ENCODE data around the gene ILDR1.

The ILDR1 gene

DNA sequence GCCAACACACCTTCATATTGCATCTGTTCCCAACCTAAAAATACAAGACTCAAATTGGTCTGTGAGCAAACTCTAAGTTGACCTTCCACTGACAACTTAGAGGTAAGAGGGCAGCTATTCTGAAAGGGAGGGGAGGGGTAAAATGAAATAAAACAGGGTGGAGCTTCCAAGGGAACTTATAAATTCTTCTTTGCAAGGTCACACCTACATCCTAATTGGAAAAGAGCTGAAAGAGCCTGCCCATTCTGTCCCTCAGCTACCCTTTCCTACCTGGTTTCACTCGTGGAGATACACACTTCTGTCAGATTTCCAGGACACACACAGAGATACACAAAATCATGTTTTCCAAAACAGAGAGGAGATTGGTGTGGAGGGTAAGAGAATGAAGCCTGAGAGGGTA is 1.0 kb downstream of the ILDR1 start:
- Histone ChIP-seq H3K9ac (ENCODE audit: low read depth in 1 of 2, low read length in 2 of 2) (peak overlapping the region; percentile 70 to 77), H3K27ac (ENCODE audit: low read depth in 2 of 2, low read length in 2 of 2) (peak overlapping the region; percentile 89 to 90), H3K4me1 (ENCODE audit: control insufficient read depth in 2 of 2, insufficient read depth in 2 of 2, low read length in 2 of 2) (peaks cover 4 to 9% of the 10 kb centered on the region in 2 donors), H3K27me3 (ENCODE audit: control insufficient read depth in 2 of 2, insufficient read depth in 2 of 2, low read length in 2 of 2) (no peaks in the 10 kb centered on the region), H3K4me3 (ENCODE audit: low read length in 2 of 2) (peak overlapping the region; percentile 65 to 81), H3K36me3 (ENCODE audit: control insufficient read depth in 2 of 2, insufficient read depth in 2 of 2, low read length in 2 of 2) (no peaks in the 10 kb centered on the region), H3K9me3 (ENCODE audit: control insufficient read depth in 2 of 2, low read length in 2 of 2) (no peaks in the 10 kb centered on the region)

- no peak overlapping the region for H3K9ac ChIP-seq (ENCODE audit: low read depth in 1 of 2, low read length in 2 of 2)
These were observed 2.6 kb downstream of the ILDR1 start for GRCh38 chr3:122019493-122019892.

GRCh38 chr3:122014741-122015140 is 7.3 kb downstream of the ILDR1 start:
- Histone ChIP-seq H3K9ac (ENCODE audit: low read depth in 1 of 2, low read length in 2 of 2) (no peak overlapping the region), H3K9me3 (ENCODE audit: control insufficient read depth in 2 of 2, low read length in 2 of 2) (no peaks in the 10 kb centered on the region), H3K4me3 (ENCODE audit: low read length in 2 of 2) (no peak overlapping the region), H3K4me1 (ENCODE audit: control insufficient read depth in 2 of 2, insufficient read depth in 2 of 2, low read length in 2 of 2) (peaks cover 0 to 3% of the 10 kb centered on the region in 2 donors), H3K27me3 (ENCODE audit: control insufficient read depth in 2 of 2, insufficient read depth in 2 of 2, low read length in 2 of 2) (no peaks in the 10 kb centered on the region), H3K36me3 (ENCODE audit: control insufficient read depth in 2 of 2, insufficient read depth in 2 of 2, low read length in 2 of 2) (peaks cover 2 to 5% of the 10 kb centered on the region in 2 donors), H3K27ac (ENCODE audit: low read depth in 2 of 2, low read length in 2 of 2) (no peak overlapping the region)

More at GRCh38 chr3:122019493-122019892, 2.6 kb downstream of the ILDR1 start:
- Histone ChIP-seq H3K9me3 (ENCODE audit: control insufficient read depth in 2 of 2, low read length in 2 of 2) (no peaks in the 10 kb centered on the region), H3K27ac (ENCODE audit: low read depth in 2 of 2, low read length in 2 of 2) (no peak overlapping the region), H3K27me3 (ENCODE audit: control insufficient read depth in 2 of 2, insufficient read depth in 2 of 2, low read length in 2 of 2) (no peaks in the 10 kb centered on the region), H3K4me1 (ENCODE audit: control insufficient read depth in 2 of 2, insufficient read depth in 2 of 2, low read length in 2 of 2) (peaks cover 4 to 9% of the 10 kb centered on the region in 2 donors), H3K36me3 (ENCODE audit: control insufficient read depth in 2 of 2, insufficient read depth in 2 of 2, low read length in 2 of 2) (no peaks in the 10 kb centered on the region), H3K4me3 (ENCODE audit: low read length in 2 of 2) (no peak overlapping the region)

DNA sequence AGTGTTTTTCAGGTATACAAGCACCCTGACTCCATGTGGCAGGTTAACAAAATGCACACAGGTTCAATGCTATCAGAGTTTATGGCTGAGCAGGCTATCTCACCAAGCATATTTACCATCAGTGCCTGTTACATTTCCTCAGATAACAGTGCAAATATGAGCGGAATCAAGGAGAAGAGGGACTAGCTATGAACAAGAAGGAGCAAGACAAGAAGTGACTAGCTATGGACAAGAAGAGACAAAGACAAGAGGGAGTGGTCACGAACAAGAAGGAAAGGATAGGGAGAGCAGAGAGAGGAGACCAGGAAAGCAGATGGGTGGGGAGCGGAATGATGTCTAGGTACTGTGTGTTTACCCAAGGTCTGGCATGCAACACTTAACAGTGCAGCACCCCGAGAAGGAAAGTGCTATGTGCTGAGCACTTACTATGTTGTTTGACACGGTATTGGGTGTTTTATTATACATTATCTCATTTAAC is 8.6 kb downstream of the ILDR1 start:
- Histone ChIP-seq H3K27me3 (ENCODE audit: control insufficient read depth in 2 of 2, insufficient read depth in 2 of 2, low read length in 2 of 2) (no peaks in the 10 kb centered on the region), H3K4me3 (ENCODE audit: low read length in 2 of 2) (no peak overlapping the region), H3K9me3 (ENCODE audit: control insufficient read depth in 2 of 2, low read length in 2 of 2) (no peaks in the 10 kb centered on the region), H3K27ac (ENCODE audit: low read depth in 2 of 2, low read length in 2 of 2) (no peak overlapping the region), H3K4me1 (ENCODE audit: control insufficient read depth in 2 of 2, insufficient read depth in 2 of 2, low read length in 2 of 2) (peaks cover 0 to 3% of the 10 kb centered on the region in 2 donors), H3K36me3 (ENCODE audit: control insufficient read depth in 2 of 2, insufficient read depth in 2 of 2, low read length in 2 of 2) (peaks cover 5 to 7% of the 10 kb centered on the region in 2 donors), H3K9ac (ENCODE audit: low read depth in 1 of 2, low read length in 2 of 2) (no peak overlapping the region)

- Histone ChIP-seq H3K4me3 (ENCODE audit: low read length in 2 of 2) (no peak overlapping the region), H3K9me3 (ENCODE audit: control insufficient read depth in 2 of 2, low read length in 2 of 2) (no peaks in the 10 kb centered on the region), H3K27me3 (ENCODE audit: control insufficient read depth in 2 of 2, insufficient read depth in 2 of 2, low read length in 2 of 2) (no peaks in the 10 kb centered on the region), H3K36me3 (ENCODE audit: control insufficient read depth in 2 of 2, insufficient read depth in 2 of 2, low read length in 2 of 2) (peaks cover 5 to 7% of the 10 kb centered on the region in 2 donors), H3K27ac (ENCODE audit: low read depth in 2 of 2, low read length in 2 of 2) (no peak overlapping the region), H3K9ac (ENCODE audit: low read depth in 1 of 2, low read length in 2 of 2) (no peak overlapping the region), H3K4me1 (ENCODE audit: control insufficient read depth in 2 of 2, insufficient read depth in 2 of 2, low read length in 2 of 2) (peaks cover 0 to 3% of the 10 kb centered on the region in 2 donors)
These were observed 9.2 kb downstream of the ILDR1 start for GRCh38 chr3:122012821-122013220.

- no peak overlapping the region for H3K9ac ChIP-seq (ENCODE audit: low read depth in 1 of 2, low read length in 2 of 2)
- H3K36me3 ChIP-seq (ENCODE audit: control insufficient read depth in 2 of 2, insufficient read depth in 2 of 2, low read length in 2 of 2) = peaks cover 10 to 11% of the 10 kb centered on the region in 2 donors
- no peak overlapping the region for H3K27ac ChIP-seq (ENCODE audit: low read depth in 2 of 2, low read length in 2 of 2)
- H3K9me3 ChIP-seq (ENCODE audit: control insufficient read depth in 2 of 2, low read length in 2 of 2) = no peaks in the 10 kb centered on the region
- H3K27me3 ChIP-seq (ENCODE audit: control insufficient read depth in 2 of 2, insufficient read depth in 2 of 2, low read length in 2 of 2) = no peaks in the 10 kb centered on the region
- H3K4me1 ChIP-seq (ENCODE audit: control insufficient read depth in 2 of 2, insufficient read depth in 2 of 2, low read length in 2 of 2) = peaks cover 0 to 3% of the 10 kb centered on the region in 2 donors
- H3K4me3 ChIP-seq (ENCODE audit: low read length in 2 of 2) = no peak overlapping the region
These were observed 10.7 kb downstream of the ILDR1 start for GRCh38 chr3:122011396-122011795.

DNA sequence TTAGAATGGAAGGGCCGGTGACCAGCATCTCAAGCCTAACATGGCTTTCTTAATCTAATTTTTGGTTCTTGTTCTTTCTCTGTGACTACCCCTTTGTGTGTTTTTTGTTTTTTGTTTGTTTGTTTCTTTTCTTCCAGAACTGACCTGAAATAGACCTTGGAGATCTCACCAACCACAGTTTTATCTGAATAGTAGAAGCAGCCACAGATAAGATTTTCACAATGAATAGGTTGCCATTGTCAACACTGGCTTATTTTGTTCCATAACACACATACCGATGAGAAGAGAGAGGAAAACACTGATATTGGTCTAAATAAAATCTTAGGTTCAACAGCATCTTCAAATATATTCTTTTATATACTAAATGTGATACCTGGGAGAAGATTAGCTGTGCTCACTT is 11.5 kb downstream of the ILDR1 start:
- Histone ChIP-seq H3K27ac (ENCODE audit: low read depth in 2 of 2, low read length in 2 of 2) (no peak overlapping the region), H3K9me3 (ENCODE audit: control insufficient read depth in 2 of 2, low read length in 2 of 2) (no peaks in the 10 kb centered on the region), H3K9ac (ENCODE audit: low read depth in 1 of 2, low read length in 2 of 2) (no peak overlapping the region), H3K4me1 (ENCODE audit: control insufficient read depth in 2 of 2, insufficient read depth in 2 of 2, low read length in 2 of 2) (peaks cover 0 to 3% of the 10 kb centered on the region in 2 donors), H3K4me3 (ENCODE audit: low read length in 2 of 2) (no peak overlapping the region), H3K36me3 (ENCODE audit: control insufficient read depth in 2 of 2, insufficient read depth in 2 of 2, low read length in 2 of 2) (peaks cover 10 to 11% of the 10 kb centered on the region in 2 donors), H3K27me3 (ENCODE audit: control insufficient read depth in 2 of 2, insufficient read depth in 2 of 2, low read length in 2 of 2) (no peaks in the 10 kb centered on the region)

GRCh38 chr3:122008166-122008565 is 13.9 kb downstream of the ILDR1 start:
- Histone ChIP-seq H3K9me3 (ENCODE audit: control insufficient read depth in 2 of 2, low read length in 2 of 2) (no peaks in the 10 kb centered on the region), H3K27ac (ENCODE audit: low read depth in 2 of 2, low read length in 2 of 2) (no peak overlapping the region), H3K9ac (ENCODE audit: low read depth in 1 of 2, low read length in 2 of 2) (no peak overlapping the region), H3K4me1 (ENCODE audit: control insufficient read depth in 2 of 2, insufficient read depth in 2 of 2, low read length in 2 of 2) (peaks cover 0 to 3% of the 10 kb centered on the region in 2 donors), H3K27me3 (ENCODE audit: control insufficient read depth in 2 of 2, insufficient read depth in 2 of 2, low read length in 2 of 2) (no peaks in the 10 kb centered on the region), H3K4me3 (ENCODE audit: low read length in 2 of 2) (no peak overlapping the region), H3K36me3 (ENCODE audit: control insufficient read depth in 2 of 2, insufficient read depth in 2 of 2, low read length in 2 of 2) (peaks cover 10 to 11% of the 10 kb centered on the region in 2 donors)

DNA sequence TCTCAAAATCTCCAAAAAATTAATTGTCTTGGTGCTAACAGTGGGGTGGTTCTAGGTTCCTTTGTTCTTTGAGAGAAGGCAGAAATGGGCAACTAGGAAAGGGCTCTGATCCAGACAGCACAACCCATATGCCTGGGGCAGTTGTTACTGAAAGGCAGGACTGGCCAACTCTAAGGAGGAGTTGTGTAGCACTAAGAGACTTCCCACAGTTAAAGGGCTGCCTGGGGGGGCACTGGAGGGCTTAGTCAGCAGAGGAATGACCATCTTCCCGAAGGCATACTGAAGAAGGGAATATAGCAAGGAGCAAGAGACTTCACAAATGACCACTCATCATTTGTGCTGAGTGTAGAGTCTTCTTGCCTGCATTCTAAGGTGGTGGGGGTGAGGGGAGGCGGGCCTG is 15.8 kb downstream of the ILDR1 start:
- no peak overlapping the region for H3K9ac ChIP-seq (ENCODE audit: low read depth in 1 of 2, low read length in 2 of 2)
- no peak overlapping the region for H3K4me3 ChIP-seq (ENCODE audit: low read length in 2 of 2)
- no peak overlapping the region for H3K27ac ChIP-seq (ENCODE audit: low read depth in 2 of 2, low read length in 2 of 2)
- no peaks in the 10 kb centered on the region for H3K27me3 ChIP-seq (ENCODE audit: control insufficient read depth in 2 of 2, insufficient read depth in 2 of 2, low read length in 2 of 2)
- H3K36me3 ChIP-seq (ENCODE audit: control insufficient read depth in 2 of 2, insufficient read depth in 2 of 2, low read length in 2 of 2) = peaks cover 13 to 15% of the 10 kb centered on the region in 2 donors
- H3K9me3 ChIP-seq (ENCODE audit: control insufficient read depth in 2 of 2, low read length in 2 of 2) = no peaks in the 10 kb centered on the region
- H3K4me1 ChIP-seq (ENCODE audit: control insufficient read depth in 2 of 2, insufficient read depth in 2 of 2, low read length in 2 of 2) = peaks cover 5 to 10% of the 10 kb centered on the region in 2 donors

GRCh38 chr3:122004991-122005565 is 17.0 kb downstream of the ILDR1 start:
- H3K36me3 ChIP-seq (ENCODE audit: control insufficient read depth in 2 of 2, insufficient read depth in 2 of 2, low read length in 2 of 2) = peaks cover 18 to 22% of the 10 kb centered on the region in 2 donors
- H3K9ac ChIP-seq (ENCODE audit: low read depth in 1 of 2, low read length in 2 of 2) = no peak overlapping the region
- no peaks in the 10 kb centered on the region for H3K9me3 ChIP-seq (ENCODE audit: control insufficient read depth in 2 of 2, low read length in 2 of 2)
- no peak overlapping the region for H3K27ac ChIP-seq (ENCODE audit: low read depth in 2 of 2, low read length in 2 of 2)
- no peak overlapping the region for H3K4me3 ChIP-seq (ENCODE audit: low read length in 2 of 2)
- H3K4me1 ChIP-seq (ENCODE audit: control insufficient read depth in 2 of 2, insufficient read depth in 2 of 2, low read length in 2 of 2) = peaks cover 5 to 10% of the 10 kb centered on the region in 2 donors
- H3K27me3 ChIP-seq (ENCODE audit: control insufficient read depth in 2 of 2, insufficient read depth in 2 of 2, low read length in 2 of 2) = no peaks in the 10 kb centered on the region
